Astrocyte of the hippocampus (primary cell): ENCODE measurements around the gene ACTR5.

Experiments used
- DNase-seq: peaks from one replicate; pipeline ENCODE4 v3.0.0; 2011; ENCODE audit warnings: low read depth, low spot score

The ACTR5 gene

GRCh38 chr20:38748097-38748860 is at the start of gene ACTR5:
Gene ACTR5, plus strand, starts transcription at chr20:38748460. Its CDS starts 19 bp downstream, at chr20:38748479.
- peak; percentile 95 for DNase-seq

GRCh38 chr20:38698541-38698940 is 49.7 kb upstream of the ACTR5 start:
- no peak for DNase-seq

GRCh38 chr20:38700141-38700540 is 48.1 kb upstream of the ACTR5 start:
- DNase-seq: no peak

DNA sequence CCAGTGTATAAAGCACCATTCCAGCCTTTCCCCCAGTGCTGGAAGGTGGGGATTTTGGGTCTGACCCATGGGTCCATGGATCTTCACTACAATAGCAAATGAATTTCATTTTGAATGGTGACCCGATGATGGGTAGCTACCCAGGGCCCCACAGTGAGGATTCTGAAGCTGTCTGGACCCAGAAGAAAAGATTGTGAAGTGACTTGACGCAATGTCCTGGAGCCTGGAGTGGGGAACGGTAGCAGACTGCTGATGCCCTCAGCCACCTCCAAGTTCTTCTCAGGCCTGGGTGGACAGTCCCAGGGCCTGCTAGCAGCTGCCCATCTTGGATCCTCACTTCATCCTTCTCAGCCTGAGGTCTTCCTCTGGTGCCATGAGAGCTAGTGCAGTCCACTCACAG is 47.3 kb upstream of the ACTR5 start:
- DNase-seq: no peak

DNA sequence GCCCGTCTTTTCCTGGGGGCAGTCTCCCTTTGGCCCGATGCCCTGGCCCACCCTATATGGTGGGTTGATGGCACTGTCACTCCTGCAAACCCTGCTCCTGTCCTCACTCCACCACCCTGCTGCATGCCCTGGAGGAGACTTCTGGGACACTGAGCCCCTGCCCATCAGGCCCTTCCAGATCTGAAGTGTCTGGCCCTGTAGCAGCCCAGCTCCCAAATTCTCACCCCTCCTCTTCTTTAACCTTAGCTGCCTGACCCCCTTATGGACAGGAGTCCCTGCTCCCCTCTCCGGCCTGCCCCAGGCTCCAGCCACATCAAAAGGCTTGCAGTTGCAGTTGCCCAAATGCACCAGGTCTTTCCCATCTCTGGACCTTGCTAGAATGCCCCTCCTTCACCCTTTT is 44.7 kb upstream of the ACTR5 start:
- no peak for DNase-seq

DNA sequence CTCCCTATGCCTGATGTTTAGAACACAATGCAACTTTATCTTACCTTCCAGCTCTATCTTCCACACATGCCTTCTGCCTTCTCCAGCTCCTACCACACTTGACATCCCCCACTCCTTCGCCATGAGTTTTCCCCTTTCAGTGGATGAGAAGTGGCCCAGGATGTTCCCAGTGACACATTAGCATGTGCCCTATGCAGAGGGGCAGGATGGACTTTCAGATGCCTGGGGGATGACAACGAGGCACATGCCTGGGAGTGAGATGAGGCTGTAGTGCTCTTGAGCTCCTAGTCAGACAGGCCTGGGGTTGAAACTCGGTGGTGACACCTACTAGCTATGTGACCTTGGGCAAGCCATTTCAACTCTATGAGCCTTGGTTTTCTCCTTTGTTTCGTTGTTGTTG is 44.1 kb upstream of the ACTR5 start:
- no peak for DNase-seq

GRCh38 chr20:38706509-38706908 is 41.8 kb upstream of the ACTR5 start:
- no peak for DNase-seq

GRCh38 chr20:38714308-38714707 is 34.0 kb upstream of the ACTR5 start:
- no peak for DNase-seq

DNA sequence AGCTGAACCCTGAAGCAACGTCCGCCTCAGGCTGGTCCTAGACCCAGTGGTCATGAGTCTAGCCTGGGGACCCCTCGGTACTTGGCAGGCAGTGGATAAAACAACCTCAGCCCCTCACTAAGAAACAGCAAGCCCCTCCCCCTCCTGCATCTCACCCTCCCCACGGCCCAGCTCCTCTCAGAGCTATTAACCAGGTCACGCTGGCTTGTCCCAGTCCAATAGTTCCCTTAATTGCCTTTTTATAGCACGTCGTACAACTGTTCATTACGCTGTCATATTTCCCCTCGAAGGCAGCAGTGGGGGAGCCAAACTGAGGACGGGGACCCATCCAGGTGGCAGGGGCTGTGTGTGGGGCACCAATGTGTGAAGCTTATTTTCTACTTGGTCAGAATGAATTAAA is 32.6 kb upstream of the ACTR5 start:
- no peak for DNase-seq

DNA sequence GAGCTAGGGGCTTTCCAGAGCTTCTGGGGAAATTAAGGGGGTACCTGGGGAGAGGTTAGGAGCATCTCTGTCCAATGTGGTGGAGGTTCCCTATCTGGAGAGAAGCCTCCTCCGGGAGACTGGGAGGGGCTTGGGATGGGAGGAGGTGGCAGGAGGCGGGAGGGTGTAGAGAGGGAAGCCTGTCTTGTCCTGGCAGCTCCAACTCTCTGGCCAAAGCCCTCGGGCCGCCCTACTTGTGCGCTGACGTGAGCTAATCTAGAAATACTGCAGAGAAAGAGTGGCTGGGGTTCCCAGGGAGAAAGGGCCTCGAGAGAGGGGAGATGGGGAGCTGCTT is 25.6 kb upstream of the ACTR5 start:
- DNase-seq: no peak

DNA sequence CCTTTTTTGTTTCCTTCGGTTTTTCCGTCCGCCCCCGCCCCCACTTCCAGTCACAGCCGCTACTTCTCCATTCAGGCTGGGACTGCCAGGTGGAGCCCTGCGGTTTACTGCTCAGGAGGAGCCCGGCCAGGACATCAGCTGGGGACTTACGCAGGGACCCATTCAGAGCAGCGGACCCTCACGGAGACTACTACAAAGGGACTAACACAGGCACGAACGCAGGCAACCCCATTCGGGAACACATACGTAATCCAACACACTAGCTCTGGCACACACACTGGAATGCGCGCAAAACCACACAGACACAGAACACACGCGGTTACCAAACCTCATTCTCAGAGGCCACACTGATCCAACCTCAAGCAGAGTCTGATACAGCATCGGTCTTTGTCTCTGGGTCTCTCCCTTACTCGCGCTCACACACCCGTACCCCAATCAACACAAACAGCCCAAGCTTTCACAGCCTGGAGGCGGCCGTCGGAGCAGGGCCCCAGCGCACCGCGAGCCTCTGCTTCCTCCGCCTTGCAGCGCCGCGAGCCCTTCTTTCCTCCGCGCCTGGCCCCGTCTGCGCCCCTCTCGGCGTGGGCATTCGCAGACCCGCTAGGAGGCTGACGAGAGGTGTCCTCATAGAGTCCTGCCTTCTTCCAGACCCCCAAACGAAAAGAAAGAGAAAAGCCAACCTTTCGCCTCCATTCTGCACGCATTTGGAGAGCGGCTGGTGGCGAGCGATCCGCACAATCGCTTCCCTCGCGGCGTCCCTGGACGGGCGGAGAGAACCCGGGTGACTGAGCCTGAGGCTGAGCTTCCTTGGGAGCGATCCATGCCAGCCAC is 25.0 kb upstream of the ACTR5 start:
- peak; percentile 64 for DNase-seq

DNA sequence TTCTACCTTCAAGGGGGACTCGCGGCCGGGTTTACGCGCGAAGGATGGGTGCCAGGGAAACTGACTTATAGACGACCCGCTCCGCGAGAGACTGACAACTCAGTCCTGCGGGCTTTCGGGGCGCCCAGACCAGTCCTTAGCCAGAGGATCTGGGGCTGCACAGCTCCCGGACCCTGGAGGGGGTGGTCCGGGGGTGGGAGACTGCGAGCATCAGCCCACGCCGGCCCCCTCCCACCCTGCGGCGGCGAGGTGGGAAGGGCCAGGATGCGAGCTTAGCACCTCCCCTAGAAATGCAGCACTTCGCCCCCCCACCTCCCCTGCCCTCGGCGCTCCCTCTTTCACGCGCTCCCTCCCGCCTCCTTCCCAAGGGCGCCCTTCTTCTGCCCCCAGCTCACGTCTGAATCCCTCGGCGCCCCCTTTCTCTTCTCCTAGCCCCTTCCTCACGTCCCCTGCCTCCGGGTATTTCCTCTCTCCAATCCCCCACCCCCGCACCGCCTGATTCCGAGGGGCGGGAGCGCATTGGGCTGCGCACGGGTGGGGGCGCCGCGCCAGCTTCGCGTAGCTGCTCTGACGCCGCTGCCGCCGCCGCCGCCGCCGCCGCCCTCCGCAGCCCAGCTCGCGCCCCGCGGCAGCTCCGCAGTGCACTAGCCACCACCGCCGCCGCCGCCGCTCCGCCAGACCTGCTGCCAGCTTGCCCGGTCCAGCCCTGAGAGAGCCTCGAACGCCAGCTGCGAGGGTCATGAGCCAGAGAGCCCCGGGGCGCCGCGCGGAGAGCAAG is 24.2 kb upstream of the ACTR5 start, which contains the start of gene SLC32A1:
Gene SLC32A1 (plus strand): TSS at position 639 of the 778 bp plus-strand sequence. CDS start 239 bp downstream, outside the sequence.
- DNase-seq: peak; percentile 16

DNA sequence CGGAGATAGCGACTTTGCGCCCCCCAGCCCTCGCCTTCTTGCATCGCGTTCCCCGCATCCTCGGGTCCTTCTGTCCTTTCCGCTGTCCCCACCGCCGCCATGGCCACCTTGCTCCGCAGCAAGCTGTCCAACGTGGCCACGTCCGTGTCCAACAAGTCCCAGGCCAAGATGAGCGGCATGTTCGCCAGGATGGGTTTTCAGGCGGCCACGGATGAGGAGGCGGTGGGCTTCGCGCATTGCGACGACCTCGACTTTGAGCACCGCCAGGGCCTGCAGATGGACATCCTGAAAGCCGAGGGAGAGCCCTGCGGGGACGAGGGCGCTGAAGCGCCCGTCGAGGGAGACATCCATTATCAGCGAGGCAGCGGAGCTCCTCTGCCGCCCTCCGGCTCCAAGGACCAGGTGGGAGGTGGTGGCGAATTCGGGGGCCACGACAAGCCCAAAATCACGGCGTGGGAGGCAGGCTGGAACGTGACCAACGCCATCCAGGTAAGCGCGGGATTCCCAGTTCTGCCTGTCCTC is 23.6 kb upstream of the ACTR5 start:
- no peak for DNase-seq

DNA sequence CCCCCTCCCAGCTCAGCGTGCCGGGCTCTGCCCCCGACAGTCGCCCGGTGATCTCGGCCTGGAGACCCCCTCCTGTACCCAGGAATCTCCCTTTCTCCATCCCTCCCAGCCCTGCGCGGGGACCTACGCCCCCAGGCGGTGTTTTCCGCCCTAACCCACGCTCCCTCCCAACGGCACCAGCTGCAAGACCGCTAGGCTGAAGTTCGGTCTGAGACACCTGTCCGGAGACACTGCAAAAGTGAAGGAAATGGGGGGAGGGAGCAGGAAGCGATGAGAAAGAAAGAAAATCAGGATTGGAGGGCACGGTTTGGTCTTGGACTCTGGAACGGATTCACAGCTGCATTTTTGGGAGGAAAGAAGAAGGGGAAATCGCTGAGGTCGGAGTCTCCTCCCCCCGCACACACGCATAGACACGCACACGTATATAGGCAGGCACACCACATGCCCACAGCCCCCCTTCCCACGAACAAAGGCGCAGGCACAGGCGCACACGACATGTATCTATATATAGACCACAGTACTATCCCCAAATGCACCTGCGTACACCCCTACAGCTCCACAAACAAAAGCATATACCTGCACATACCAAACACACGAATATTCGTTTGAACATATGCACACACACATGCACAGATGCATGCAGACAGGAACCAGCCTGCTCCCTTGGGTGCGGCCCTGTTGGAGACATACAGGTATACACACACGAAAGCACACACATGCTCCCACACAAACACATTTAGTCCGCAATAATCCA is 22.9 kb upstream of the ACTR5 start:
- DNase-seq: no peak

DNA sequence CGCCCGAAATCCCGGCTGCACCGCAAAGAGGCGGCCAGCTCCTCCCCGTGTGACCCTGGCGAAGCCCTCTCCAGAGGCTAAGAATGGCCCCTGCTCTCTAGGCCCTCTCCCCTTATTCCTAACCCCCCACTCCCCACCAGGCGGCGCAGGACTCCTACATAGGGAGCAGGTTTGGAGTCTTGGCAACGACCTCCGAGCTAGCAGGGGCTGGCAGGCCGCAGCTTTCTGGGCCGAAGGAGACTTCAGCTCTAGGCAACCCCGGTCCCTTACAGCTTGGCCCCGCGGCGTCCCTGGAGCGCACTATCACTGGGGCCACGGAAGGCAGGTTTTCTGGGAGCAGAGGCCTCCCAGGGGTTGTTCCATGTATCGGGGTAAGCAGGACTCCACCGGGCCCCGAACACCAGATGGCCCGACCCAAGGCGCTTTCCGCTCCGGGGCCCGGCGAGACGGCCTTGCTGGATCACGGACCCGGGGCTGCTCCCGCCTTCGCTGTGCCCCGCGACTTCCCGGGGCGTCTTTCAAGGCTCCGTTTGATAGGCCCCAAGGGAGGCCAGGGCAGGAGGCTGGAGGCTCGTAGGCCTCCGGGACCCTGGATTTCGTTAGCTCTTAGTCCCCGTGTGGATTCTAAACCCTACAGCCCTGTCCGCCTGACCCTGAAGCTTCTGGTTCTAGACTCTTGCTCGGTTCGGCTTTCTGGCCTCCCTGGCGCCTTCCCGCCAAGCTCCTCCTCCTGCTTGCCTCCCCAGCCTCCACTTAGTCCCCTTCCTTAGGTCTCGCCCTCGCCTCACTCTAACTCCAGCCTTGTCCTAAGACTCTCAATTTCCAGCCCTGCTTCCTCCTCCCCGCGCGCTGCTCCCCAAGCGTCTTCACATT is 22.1 kb upstream of the ACTR5 start:
- DNase-seq: peak; percentile 49

DNA sequence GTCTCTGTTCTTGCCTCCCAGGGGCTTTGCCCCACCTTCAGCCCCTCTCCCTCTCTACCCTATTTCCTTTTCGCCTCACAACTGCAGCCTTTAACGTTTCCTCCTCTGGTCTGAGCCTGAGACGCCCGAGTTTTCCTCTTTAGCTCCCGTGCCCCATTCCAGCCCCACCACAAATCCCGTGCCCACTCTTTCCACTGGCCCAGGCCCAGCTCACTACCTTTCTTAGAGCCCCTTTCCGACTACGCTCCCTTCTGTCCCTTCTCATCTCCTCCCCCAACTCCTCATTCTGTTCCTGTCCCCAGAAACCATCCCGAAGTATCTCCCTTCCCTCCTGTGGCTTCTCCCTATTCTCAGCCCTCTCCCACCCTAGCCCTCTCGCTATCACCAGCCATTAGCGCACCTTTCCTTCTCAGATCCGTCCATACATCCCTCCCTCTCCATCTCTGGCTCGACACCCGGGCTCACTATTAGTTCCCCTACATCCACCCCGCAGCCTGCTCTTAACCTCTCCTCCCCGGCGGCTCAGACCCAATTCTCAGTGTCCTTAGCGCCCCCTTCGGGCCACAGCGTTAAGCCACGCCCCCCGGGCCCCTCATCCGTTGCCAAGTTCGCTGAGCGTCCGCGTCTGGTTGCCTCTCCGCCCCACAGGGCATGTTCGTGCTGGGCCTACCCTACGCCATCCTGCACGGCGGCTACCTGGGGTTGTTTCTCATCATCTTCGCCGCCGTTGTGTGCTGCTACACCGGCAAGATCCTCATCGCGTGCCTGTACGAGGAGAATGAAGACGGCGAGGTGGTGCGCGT is 21.3 kb upstream of the ACTR5 start:
- peak; percentile 30 for DNase-seq

GRCh38 chr20:38727607-38728190 is 20.6 kb upstream of the ACTR5 start:
- no peak for DNase-seq

GRCh38 chr20:38728191-38728781 is 20.0 kb upstream of the ACTR5 start:
- no peak for DNase-seq
